Activated CD8-positive, alpha-beta memory T cell treated with anti-CD3 and anti-CD28 coated beads for 48 hours (primary cell): ENCODE measurements around the gene RYR2.

Experiments used
- DNase-seq, 3 experiments: peaks; one replicate each; pipeline ENCODE4 v3.0.0-alpha.2; 2020; ENCODE audit warnings: low read depth in 2 of 3, low spot score in 2 of 3

RYR2 gene

GRCh38 chr1:237428809-237429208 is 386.8 kb downstream of the RYR2 start:
- no peak for DNase-seq

- no peak for DNase-seq
These were observed 387.3 kb downstream of the RYR2 start for GRCh38 chr1:237429252-237429651.

GRCh38 chr1:237431448-237431847 is 389.5 kb downstream of the RYR2 start:
- no peak for DNase-seq

- no peak for DNase-seq
These were observed 398.4 kb downstream of the RYR2 start for GRCh38 chr1:237440346-237440745.

- DNase-seq, result no peak
These were observed 402.3 kb downstream of the RYR2 start for GRCh38 chr1:237444120-237444790.

GRCh38 chr1:237448042-237448441 is 406.1 kb downstream of the RYR2 start:
- DNase-seq, result no peak

- DNase-seq, result no peak
These were observed 415.6 kb downstream of the RYR2 start for GRCh38 chr1:237457573-237457972.

GRCh38 chr1:237467320-237467719 is 425.3 kb downstream of the RYR2 start:
- no peak for DNase-seq

GRCh38 chr1:237470712-237471338 is 428.8 kb downstream of the RYR2 start:
- no peak for DNase-seq

GRCh38 chr1:237471377-237471776 is 429.4 kb downstream of the RYR2 start:
- no peak for DNase-seq

- no peak for DNase-seq
These were observed 430.0 kb downstream of the RYR2 start for GRCh38 chr1:237471956-237472355.

GRCh38 chr1:237473854-237474253 is 431.9 kb downstream of the RYR2 start:
- DNase-seq, result no peak

- DNase-seq, result no peak
These were observed 436.1 kb downstream of the RYR2 start for GRCh38 chr1:237478082-237478481.

- no peak for DNase-seq
These were observed 436.9 kb downstream of the RYR2 start for GRCh38 chr1:237478842-237479241.

GRCh38 chr1:237482777-237483176 is 440.8 kb downstream of the RYR2 start:
- no peak for DNase-seq

GRCh38 chr1:237492359-237492758 is 450.4 kb downstream of the RYR2 start:
- DNase-seq, result no peak

GRCh38 chr1:237500566-237500965 is 458.6 kb downstream of the RYR2 start:
- no peak for DNase-seq

GRCh38 chr1:237503292-237503691 is 461.3 kb downstream of the RYR2 start:
- no peak for DNase-seq

- no peak for DNase-seq
These were observed 465.0 kb downstream of the RYR2 start for GRCh38 chr1:237507005-237507404.

- DNase-seq, result no peak
These were observed 467.8 kb downstream of the RYR2 start for GRCh38 chr1:237509748-237510147.

- DNase-seq, result no peak
These were observed 483.1 kb downstream of the RYR2 start for GRCh38 chr1:237525102-237525501.

GRCh38 chr1:237527761-237528160 is 485.8 kb downstream of the RYR2 start:
- DNase-seq, result no peak

- DNase-seq, result no peak
These were observed 486.6 kb downstream of the RYR2 start for GRCh38 chr1:237528545-237528944.
